Heart left ventricle (tissue), 16 donors: ENCODE results near the gene BRD9. TPM values are rescaled to one million over a fixed set of nuclear protein-coding genes. Genes with fewer than 3 reads are reported as not detected.

ENCODE experiments used
- ATAC-seq, 4 donors: fragments of 200-7000 bp; cut with Tn5 transposase; one replicate each; pipeline ENCODE4 v1.9.1; 2020 to 2022; ENCODE audit warnings: moderate library complexity in 4 of 4, mild to moderate bottlenecking in 3 of 4, moderate number of reproducible peaks in 1 of 4
- DNase-seq, 5 donors: peaks; one replicate each; pipeline ENCODE4 v3.0.0-alpha.2; 2020
- H3K27ac ChIP-seq, 12 donors: fragments of 200-600 bp; sonication (generic) in 4 of 12; one replicate each; pipeline versions ENCODE4 v1.5.0 to v1.8.0; 2016 to 2022; ENCODE audit warnings: mild to moderate bottlenecking in 2 of 12
- H3K27me3 ChIP-seq, 9 donors: fragments of 200-600 bp; sonication (generic) in 2 of 9; one replicate each; pipeline versions ENCODE4 v1.5.1 to v1.8.0; 2016 to 2022; ENCODE audit warnings: mild to moderate bottlenecking in 3 of 9
- H3K36me3 ChIP-seq, 9 donors: fragments of 200-600 bp; sonication (generic) in 2 of 9; one replicate each; pipeline versions ENCODE4 v1.5.0 to v1.8.0; 2018 to 2022; ENCODE audit warnings: mild to moderate bottlenecking in 2 of 9
- H3K4me1 ChIP-seq, 12 donors: fragments of 200-600 bp; sonication (generic) in 4 of 12; one replicate each; pipeline versions ENCODE4 v1.5.0 to v1.8.0; 2016 to 2022; ENCODE audit warnings: mild to moderate bottlenecking in 3 of 12
- H3K4me3 ChIP-seq, 12 donors: fragments of 200-600 bp; sonication (generic) in 4 of 12; one replicate each; pipeline versions ENCODE4 v1.5.0 to v1.8.0; 2017 to 2022; ENCODE audit warnings: mild to moderate bottlenecking in 9 of 12, moderate library complexity in 4 of 12
- H3K9me3 ChIP-seq, 12 donors: fragments of 200-600 bp; sonication (generic) in 4 of 12; one replicate each; pipeline versions ENCODE4 v1.5.0 to v1.8.0; 2016 to 2022; ENCODE audit warnings: mild to moderate bottlenecking in 1 of 12
- CTCF ChIP-seq, 12 donors: fragments of 200-600 bp; sonication (generic) in 4 of 12; IDR thresholded peaks; one replicate each; pipeline versions ENCODE4 v1.5.0 to v1.8.0; 2018 to 2022; ENCODE audit warnings: antibody characterized with exemption in 12 of 12, mild to moderate bottlenecking in 5 of 12
- POLR2A ChIP-seq, 2 donors: fragments of 450-650 bp; IDR thresholded peaks; one replicate each; pipeline ENCODE4 v1.6.1; 2017; ENCODE audit warnings: antibody characterized with exemption in 2 of 2, mild to moderate bottlenecking in 2 of 2, moderate library complexity in 2 of 2
- WGBS, 4 donors: extraction: QIAGEN DNeasy Blood & Tissue Kit in 2 of 4; methylation state at CpG; one replicate each; pipeline versions ENCODE4 v1.1.5 to v1.1.7; 2013 to 2018; 5-methylcytosine and 5-hydroxymethylcytosine counted together
- intact Hi-C, 10 donors: fragments of 100-400 bp; cut with DNase I; formaldehyde crosslinking; loops; one replicate each; pipeline versions ENCODE4 v1.11.1 to v1.14.2; 2022
- polyA plus RNA-seq, 2 donors: library from polyadenylated mRNA; stranded (reverse); fragments of 200-250 nt; gene quantifications; one replicate each; pipeline ENCODE4 v1.2.3, GENCODE V29; 2013
- total RNA-seq, 9 donors: library from RNA; depleted of rRNA in 2 of 9; stranded (reverse); fragments of >200 nt in 2 of 9; fragmentation: NEBNext Ultra II Directional in 3 of 9; extraction: Animal tissue kit (Norgen Biotek cat#: 25700) in 3 of 9; gene quantifications; one replicate each; pipeline versions ENCODE4 v1.1.0 to v1.2.4, GENCODE V29; 2016 to 2023
- donor health status: ischemic (EF 13 %, LVEDD 7.1; RV severe dilation, severe dysfunction).
- donor health status: healthy with polysubstance abuse.
- donor health status: DM: no; HTN: yes; CAD: no.
- donor health status: DM: no; HTN: no; CAD: no.
- donor health status: ischemic (EF 25% LVEDD 6.9; RV normal size, moderate dysfunction).
- donor health status: ischemic (EF 25% LVEDD 5.7; RV mildly dilated, moderate dysfunction).
- donor health status: healthy.
- donor health status: DM: yes; HTN: yes; CAD: no.
- donor health status: ischemic (EF 35%, LVEDD 5.7; RV mildly dilated, moderate dysfunction).
- donor health status: nonischemic (EF 11% LVEDD 7.7; RV severe dilation, severe dysfunction).
- donor health status: DM: yes; HTN: yes; CAD: no.
- donor health status: PGD.
- donor health status: ischemic (EF 29% LVEDD 5.4; RV normal size, mild dysfunction).
- donor health status: nonischemic (EF 23%, LVEDD 6.1; RV moderate dilation, normal function).

Gene BRD9
- total and polyA plus RNA-seq, 11 donors = 17.5 to 32.1 (median 22.5) TPM

GRCh38 chr5:889075-889710 lies 3.4 kb downstream of the BRD9 start:
- DNase-seq (peak in 1 of 5 donors; percentile 26), ATAC-seq (no peak)
- TF ChIP-seq POLR2A (IDR thresholded peaks at IDR 0.05) (no peak), CTCF (IDR thresholded peaks at IDR 0.05) (no peak)
- Histone ChIP-seq H3K27ac (no peak overlapping the region), H3K4me1 (peaks cover 0 to 40% (median 19%) of the 10 kb centered on the region in 12 donors), H3K36me3 (peaks cover 0 to 74% (median 70%) of the 10 kb centered on the region in 9 donors), H3K4me3 (no peak overlapping the region), H3K27me3 (no peaks in the 10 kb centered on the region), H3K9me3 (no peaks in the 10 kb centered on the region)
- intact Hi-C loops = loop anchor here in 1 of 10 donors (5.0 kb wide), 1 partner anchor 217 kb away; no protein-coding TSS in a partner anchor
- 94 to 96% (median 95%) methylated on average over 15 of the region's 15 CpGs for WGBS, 4 donors

GRCh38 chr5:888638-889035 lies 4.0 kb downstream of the BRD9 start:
- peaks cover 0 to 40% (median 19%) of the 10 kb centered on the region in 12 donors for H3K4me1 ChIP-seq
- H3K27me3 ChIP-seq = no peaks in the 10 kb centered on the region
- DNase-seq (no peak), ATAC-seq (no peak)
- TF ChIP-seq CTCF (IDR thresholded peaks at IDR 0.05) (no peak), POLR2A (IDR thresholded peaks at IDR 0.05) (no peak)
- no peak overlapping the region for H3K27ac ChIP-seq
- no peak overlapping the region for H3K4me3 ChIP-seq
- intact Hi-C loops = loop anchor here in 1 of 10 donors (5.0 kb wide), 1 partner anchor 216 kb away; no protein-coding TSS in a partner anchor
- H3K36me3 ChIP-seq = peaks cover 0 to 79% (median 76%) of the 10 kb centered on the region in 9 donors
- WGBS, 4 donors = 91 to 96% (median 93%) methylated on average over 11 of the region's 11 CpGs
- H3K9me3 ChIP-seq = no peaks in the 10 kb centered on the region

GRCh38 chr5:887947-888637 lies 4.5 kb downstream of the BRD9 start:
- Histone ChIP-seq H3K27ac (no peak overlapping the region), H3K27me3 (no peaks in the 10 kb centered on the region), H3K9me3 (no peaks in the 10 kb centered on the region), H3K36me3 (peaks cover 0 to 85% (median 81%) of the 10 kb centered on the region in 9 donors), H3K4me1 (peaks cover 0 to 35% (median 16%) of the 10 kb centered on the region in 12 donors), H3K4me3 (no peak overlapping the region)
- TF ChIP-seq POLR2A (IDR thresholded peaks at IDR 0.05) (no peak), CTCF (IDR thresholded peaks at IDR 0.05) (no peak)
- ATAC-seq (no peak), DNase-seq (peak in 1 of 5 donors; percentile 56)
- 88 to 92% (median 91%) methylated on average over 13 to 14 of the region's 14 CpGs for WGBS, 4 donors
- intact Hi-C loops = loop anchor here in 1 of 10 donors (5.0 kb wide), 1 partner anchor 216 kb away; no protein-coding TSS in a partner anchor

- Histone ChIP-seq H3K36me3 (peaks cover 0 to 96% (median 88%) of the 10 kb centered on the region in 9 donors), H3K27me3 (no peaks in the 10 kb centered on the region), H3K27ac (no peak overlapping the region), H3K4me1 (peaks cover 0 to 26% (median 13%) of the 10 kb centered on the region in 12 donors), H3K9me3 (no peaks in the 10 kb centered on the region), H3K4me3 (no peak overlapping the region)
- intact Hi-C loops = loop anchor here in 1 of 10 donors (5.0 kb wide), 1 partner anchor 215 kb away; no protein-coding TSS in a partner anchor
- 89 to 91% (median 90%) methylated on average over 20 to 26 of the region's 26 CpGs for WGBS, 4 donors
- ATAC-seq (no peak), DNase-seq (peak in 1 of 5 donors; percentile 52)
- TF ChIP-seq POLR2A (IDR thresholded peaks at IDR 0.05) = no peak
- no peak for TF ChIP-seq CTCF (IDR thresholded peaks at IDR 0.05)
Measured at GRCh38 chr5:886716-887325, 5.8 kb downstream of the BRD9 start.
